HG03565 (cell line): ENCODE results near the gene COL6A1.

Experiments used
- ATAC-seq: cut with Tn5 transposase; IDR thresholded peaks from one replicate; pipeline ENCODE4 v1.9.1; 2021; ENCODE audit warnings: mild to moderate bottlenecking, moderate library complexity; ENCODE audit not compliant: unreplicated experiment

COL6A1 gene

DNA sequence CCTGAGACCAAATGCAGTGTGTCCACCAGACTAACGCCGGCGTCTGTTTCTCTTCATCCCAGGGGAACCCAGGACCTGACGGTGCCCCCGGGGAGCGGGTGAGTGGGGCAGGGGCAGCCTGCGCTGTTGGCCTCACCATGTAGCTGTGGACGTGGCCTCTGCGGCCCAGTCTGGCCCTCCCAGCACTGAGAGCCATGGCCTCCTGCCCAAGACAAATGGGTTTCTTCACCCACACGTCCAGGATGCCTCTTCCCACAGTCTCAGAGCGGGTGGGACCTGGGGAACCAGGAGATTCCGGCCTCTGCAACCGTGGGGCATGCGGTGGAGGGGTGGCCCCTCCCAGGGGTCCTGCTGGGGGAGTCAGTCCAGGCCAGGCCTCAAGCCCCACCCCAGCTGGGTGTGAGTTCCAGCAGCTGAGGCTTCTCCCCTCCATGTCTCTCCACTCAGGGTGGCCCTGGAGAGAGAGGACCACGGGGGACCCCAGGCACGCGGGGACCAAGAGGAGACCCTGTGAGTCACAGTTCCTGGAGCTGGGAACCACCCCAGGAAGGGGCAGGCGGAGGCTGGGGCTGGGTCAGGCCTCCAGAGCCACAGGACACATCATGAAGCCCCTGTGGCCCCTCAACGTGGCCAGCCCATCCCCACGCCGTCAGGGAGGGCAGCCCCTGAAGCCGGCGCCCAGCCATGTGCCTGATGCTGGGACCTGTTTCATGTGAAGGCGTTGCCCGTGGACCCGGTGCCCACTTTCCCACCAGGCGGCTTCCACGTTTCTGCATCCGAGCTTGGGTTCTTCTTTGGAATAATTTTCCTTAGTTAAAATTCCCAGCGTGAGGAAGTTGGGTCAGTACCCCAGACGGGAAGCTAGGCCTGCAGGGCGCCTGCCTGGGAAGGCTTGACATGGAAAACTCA lies 11.0 kb downstream of the COL6A1 start:
- no peak for ATAC-seq

DNA sequence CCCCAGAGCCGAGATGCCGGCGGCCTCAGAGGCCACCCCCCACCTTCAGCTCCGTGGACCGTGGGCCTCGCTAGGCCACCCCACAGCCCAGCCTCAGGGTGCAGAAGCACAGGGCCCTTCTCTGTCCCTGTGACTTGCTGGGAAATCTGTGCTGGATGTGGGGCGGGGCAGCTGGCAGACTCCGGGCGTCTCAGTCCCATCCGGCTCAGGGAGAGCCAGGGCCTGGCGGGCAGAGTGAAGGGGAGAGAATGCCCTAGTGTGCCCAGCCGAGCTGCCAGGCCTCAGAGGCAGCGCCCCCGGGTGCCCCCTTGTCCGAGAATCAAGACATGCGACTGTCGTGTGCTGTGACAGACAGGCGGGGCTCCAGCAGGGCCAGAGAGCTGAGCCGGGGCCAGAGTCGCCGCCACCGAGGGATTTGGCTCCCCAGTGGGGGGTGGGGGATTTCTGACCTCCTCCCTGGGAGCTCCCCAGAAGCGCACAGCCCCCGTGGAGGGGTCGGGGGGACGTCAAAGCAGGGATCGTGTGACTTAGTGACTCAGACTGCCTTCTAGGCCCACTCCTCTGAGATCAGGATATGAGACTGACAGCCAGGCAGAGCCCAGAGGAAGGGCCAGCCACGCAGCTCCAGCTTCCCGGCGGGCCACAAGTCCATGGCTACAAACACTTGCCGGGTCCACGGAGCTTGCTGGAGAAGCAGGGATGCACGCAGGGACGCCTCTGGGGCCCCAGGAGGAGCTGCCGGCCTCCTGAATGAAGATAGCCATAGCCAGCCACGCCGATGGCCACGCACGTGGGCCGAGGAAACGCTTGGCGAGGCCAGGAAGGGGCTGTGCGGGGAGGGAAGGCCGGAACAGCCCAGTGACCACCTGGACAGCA lies 11.9 kb downstream of the COL6A1 start:
- ATAC-seq = no peak

DNA sequence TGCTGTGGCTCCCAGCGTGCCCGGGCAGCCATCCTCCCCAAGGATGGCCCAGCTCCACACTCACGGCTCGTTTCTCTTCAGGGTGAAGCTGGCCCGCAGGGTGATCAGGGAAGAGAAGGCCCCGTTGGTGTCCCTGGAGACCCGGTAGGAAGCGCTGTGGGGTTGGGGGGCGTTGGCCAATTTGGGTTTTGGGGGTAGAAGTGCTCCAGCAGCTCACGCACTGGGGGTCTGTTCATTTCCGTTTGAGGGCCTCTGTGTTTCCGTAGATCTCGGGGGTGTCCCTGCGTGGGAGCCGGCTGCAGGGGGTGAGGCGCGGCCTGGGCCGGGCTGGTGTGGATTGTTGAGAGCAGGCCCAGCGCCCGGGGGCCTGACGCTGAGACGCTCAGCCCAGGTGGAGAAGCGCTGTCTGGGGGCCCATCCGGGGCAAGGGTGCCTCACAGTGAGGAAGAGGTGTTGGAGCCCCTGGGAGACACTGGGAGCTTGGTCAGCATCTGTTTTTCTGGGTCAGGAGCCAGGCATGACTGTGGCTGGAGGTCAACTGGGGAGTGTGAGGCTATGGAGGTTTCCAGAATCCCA lies 12.6 kb downstream of the COL6A1 start:
- ATAC-seq = no peak

DNA sequence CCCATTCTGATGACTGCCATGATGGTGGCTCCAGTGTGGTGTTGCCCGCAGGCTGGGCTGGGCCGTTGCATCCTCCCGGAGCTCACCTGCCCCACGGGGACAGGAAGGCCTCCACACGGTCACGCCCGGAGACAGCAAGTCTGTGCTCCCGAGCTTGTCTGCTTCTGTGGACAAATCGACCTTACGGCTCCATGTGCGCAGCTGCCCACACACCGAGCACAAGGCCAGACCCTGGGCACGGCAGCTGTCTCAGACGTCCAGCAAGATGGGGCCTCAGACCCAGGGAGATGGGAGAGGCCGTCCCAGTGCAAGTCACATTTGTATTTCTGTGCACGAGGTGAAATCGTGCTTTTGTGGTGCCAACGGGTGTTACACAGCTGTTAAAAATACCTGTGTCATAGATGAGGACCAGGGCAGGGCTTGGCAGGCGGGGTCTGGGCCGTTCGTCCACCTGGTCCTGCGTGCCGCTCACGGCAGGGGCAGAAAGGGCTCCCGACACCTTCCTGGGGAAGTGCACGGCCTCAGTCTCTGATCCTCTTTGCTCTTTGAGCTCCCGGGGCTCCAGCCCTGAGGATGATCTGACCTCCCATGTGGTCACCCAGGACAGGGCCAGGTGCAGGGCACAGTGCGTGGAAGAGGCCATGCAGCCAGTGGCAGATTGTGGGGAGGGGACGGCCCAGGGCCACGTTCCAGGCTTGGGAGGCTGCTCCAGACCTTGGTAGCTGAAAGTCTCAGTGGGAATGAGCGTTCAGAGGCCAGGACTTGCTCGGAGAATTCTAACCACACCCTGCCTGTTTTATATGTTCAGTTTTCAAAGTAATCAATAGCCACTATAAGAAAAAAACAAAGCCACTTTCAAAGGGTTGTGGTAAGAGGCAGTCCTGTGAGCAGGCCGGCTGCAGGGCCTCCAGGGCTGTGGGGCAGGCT lies 13.5 kb downstream of the COL6A1 start:
- ATAC-seq = no peak

DNA sequence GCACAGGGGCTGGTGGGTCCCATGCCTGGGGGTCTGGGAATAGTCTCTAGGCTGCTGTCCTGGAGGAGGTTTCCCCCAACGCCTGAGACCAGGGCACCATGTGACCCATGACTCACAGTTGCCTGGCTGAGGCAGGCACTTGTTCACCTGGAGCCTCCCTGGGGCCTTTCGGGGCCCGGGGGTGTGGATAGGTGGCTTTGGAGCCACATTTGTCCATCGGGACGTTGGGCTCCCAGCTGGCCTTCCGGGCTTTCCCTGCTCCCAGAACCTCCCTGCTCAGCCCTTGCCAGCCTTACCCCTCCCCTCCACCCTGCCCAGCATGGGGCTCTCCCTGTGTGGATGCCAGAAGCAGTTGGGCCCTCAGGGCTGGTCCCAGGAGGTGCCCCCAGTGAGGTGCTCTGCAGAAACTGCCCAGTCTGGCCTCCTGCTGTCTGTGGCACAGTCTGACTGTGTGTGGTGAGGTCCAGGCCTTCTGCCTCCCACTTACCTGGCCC lies 14.2 kb downstream of the COL6A1 start:
- no peak for ATAC-seq

DNA sequence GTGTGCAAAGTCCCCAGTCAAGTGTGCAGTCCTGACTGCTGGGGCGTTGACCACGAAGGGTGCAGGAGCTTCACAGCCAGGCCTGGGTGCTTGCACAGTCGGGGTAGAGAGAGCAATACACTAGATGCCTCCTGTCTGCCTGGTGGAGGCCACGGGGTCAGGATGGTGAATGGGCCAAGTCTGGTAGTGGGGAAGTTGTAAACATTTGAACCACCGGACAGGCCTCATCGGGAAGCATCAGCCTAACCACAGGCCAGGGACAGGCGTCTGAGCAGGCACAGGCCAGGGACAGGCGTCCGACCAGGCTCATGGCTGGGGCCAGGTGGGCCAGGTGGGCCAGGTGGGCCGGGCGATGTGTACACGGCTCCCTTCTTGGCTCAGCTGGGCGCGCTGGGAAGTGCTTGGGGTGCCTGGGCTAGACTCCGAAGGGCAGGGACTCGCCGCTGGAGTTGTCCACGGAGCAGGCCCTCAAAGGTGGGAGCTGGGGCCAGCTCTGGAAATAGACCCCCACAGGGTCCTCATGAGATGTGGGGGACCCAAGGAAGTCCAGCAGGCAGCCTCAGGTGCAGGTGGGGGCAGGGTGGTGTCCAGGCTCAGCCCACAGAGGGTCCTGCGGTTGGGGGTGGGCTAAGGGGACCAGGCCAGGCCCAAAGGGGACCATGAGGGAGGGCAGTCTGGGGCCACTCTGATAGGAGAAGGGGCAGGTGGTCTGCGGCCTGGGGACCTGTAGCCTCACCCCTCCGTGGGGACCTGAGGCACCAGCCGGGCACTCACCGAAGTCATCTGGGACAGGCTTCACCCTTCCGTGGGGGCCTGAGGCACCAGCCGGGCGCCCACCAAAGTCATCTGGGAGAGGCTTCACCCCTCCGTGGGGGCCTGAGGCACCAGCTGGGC lies 15.0 kb downstream of the COL6A1 start:
- ATAC-seq = no peak

DNA sequence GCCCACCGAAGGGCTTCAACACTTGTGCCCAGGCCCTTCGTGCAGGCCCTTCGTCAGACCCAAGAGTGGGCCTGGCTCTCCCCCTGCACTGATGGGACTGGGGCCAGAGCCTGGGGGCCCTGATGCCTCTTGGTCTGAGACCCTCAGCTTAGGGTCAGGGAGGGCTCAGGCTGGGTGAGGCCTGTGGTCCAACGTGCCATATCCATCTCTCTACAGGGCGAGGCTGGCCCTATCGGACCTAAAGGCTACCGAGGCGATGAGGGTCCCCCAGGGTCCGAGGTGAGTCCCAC lies 15.6 kb downstream of the COL6A1 start:
- no peak for ATAC-seq

DNA sequence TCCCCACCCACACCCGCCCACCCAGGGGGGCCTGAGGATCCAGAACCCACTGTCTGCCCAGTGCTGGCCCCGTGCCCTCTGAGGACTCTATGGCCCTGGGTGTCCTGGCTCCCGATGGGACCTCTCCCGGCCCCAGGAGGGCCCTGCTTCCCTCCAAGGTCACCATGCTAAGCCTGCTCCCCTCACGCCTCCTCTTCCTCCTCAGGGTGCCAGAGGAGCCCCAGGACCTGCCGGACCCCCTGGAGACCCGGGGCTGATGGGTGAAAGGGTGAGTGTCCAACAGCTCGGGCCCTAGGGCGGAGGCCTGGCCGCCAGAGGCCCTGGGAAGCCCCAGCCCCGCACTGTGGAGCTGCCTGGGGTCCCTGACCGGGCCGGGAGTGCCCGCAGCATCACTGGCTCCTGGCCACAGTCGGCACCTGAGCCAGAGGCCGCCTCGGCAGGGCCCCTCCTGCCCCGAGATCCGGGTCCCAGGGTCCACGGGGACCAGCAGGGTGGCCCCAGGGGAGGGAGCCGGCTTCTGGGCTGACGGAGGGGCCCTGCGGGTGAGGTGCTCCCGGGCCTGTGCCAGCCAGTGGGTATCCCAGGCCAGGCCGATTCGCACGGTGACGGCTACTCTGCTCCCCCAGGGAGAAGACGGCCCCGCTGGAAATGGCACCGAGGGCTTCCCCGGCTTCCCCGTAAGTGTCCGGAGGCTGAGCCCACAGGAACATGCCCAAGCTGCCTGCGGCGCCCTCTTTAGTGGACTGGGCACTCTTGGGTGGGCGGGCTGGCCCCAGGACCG lies 16.1 kb downstream of the COL6A1 start:
- no peak for ATAC-seq

DNA sequence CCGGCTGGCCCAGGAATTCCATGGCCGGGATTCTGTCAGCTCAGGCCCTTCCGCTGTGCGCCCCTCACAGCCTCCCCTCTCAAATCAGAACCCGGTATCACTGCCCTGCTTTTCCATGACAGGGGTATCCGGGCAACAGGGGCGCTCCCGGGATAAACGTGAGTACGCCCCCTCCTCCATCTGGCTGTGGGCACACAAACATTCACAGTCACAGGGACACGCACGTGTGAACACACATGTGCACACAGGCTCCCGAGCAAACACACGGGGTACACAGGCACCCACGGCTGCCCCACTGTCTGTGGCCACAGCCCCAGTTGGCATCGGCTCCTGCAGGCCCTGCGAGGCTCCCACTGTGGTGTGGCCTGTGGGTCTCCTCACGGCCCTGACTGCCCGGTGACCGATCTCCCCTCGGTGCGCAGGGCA lies 16.7 kb downstream of the COL6A1 start:
- no peak for ATAC-seq

DNA sequence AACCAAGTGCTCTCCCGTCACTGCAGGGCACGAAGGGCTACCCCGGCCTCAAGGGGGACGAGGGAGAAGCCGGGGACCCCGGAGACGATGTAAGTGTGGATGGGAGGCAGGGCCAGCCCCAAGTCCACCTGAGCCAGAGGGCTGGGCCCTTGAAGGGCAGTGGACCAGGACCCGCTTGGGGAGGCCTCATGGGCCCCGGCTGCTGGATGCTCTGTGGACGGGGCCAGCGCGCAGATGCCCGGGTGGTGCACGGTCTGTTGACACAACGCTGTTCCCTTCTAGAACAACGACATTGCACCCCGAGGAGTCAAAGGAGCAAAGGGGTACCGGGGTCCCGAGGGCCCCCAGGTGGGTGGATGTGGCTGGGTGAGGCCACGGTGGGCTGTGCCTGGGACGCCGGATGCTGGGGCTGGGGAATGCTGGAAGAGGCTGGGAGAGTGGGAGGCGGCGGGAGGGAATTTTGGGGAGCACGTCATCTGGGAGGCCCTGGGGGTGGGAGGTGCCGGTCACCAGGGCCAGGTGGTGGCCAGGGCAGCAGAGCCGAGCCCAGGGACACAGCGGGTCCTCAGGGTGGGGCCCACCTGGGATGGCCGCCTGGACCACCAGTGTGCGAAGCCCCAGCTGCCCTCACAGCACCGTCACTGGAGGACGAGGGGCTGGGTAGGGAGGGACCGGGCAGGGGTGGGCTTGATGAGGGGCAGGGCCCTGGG lies 17.5 kb downstream of the COL6A1 start:
- no peak for ATAC-seq

DNA sequence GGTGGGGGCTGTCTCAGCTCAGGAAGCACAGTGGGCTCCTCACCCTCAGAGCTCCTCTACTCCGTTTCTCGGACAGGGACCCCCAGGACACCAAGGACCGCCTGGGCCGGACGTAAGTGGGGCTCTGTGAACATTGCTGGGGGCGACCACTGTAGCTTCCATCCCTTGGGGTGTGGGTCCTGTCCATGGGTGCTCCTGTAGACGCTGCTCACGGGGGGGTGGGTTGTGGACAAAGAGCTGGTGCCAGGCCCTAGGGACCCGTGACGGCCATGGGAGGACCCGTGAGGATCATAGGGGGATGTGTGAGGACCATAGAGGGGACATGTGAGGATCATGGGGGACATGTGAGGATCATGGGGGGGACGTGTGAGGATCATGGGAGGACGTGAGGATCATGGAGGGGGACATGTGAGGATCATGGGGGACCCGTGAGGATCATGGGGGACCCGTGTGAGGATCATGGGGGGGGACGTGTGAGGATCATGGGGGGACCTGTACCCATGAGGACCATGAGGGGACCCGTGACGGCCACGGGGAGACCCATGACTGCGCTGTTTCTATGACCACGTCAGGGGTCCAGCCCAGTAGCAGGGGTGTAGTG lies 18.1 kb downstream of the COL6A1 start:
- ATAC-seq = no peak

DNA sequence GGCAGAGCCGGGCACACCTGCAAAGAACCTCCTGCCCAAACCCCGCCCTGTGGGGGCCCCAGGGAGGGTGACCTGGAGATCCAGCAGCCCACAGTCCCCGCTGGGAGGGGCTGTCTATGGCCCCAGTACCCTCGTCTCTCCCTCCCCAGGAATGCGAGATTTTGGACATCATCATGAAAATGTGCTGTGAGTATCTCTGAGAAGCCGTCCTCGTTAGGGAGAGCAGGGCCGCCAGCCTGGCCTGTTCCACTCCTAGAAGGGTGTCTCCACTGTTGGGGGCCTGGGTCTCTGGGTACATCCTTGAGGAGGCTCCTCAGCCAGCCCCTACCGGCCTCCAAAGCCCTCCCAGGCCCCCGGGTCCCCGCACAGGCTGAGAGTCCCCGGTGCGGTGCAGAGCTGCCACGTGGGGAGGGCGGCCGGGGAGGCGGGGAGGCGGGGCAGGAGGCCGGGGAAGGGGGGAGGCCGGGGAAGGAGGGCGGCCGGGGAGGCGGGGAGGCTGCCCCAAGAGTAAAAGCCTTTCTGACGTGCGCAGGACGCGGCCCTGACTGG lies 18.7 kb downstream of the COL6A1 start:
- no peak for ATAC-seq

DNA sequence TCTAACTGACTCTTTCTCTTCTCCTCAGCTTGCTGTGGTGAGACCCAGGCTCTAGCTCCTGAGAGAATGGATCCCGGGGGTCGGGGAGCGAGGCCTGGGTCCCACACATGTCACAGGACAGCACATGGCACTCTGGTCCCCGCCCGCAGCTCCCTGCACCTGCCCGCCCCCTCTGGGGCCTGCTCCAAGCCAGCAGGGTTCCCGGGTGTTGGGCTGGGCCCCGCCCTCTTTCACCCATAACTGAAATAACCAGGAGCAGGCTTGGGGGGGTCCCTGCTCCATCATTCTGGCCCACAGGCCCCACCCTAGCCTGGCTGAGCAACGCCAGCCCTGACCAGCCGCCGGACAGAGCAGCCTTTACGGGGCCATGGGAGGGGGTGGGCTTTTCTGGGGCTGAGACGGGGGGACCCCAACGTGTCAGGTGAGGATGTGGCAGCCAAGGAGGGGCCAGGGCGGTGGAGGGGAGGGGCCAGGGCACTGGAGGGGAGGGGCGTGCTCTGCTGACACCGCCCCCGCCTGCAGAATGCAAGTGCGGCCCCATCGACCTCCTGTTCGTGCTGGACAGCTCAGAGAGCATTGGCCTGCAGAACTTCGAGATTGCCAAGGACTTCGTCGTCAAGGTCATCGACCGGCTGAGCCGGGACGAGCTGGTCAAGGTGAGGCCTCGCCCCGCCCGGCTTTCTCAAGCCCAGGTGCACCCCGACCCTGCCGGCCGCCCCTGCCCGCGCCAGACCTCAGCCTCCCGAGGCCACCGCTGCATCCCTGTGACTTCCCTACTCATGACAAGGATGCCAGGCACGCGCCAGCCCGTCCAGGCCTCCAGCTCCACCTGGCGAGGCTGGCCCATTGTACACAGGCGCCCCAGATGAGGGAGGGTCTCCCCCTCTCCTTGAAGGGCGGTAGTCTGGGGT lies 19.4 kb downstream of the COL6A1 start:
- no peak for ATAC-seq

DNA sequence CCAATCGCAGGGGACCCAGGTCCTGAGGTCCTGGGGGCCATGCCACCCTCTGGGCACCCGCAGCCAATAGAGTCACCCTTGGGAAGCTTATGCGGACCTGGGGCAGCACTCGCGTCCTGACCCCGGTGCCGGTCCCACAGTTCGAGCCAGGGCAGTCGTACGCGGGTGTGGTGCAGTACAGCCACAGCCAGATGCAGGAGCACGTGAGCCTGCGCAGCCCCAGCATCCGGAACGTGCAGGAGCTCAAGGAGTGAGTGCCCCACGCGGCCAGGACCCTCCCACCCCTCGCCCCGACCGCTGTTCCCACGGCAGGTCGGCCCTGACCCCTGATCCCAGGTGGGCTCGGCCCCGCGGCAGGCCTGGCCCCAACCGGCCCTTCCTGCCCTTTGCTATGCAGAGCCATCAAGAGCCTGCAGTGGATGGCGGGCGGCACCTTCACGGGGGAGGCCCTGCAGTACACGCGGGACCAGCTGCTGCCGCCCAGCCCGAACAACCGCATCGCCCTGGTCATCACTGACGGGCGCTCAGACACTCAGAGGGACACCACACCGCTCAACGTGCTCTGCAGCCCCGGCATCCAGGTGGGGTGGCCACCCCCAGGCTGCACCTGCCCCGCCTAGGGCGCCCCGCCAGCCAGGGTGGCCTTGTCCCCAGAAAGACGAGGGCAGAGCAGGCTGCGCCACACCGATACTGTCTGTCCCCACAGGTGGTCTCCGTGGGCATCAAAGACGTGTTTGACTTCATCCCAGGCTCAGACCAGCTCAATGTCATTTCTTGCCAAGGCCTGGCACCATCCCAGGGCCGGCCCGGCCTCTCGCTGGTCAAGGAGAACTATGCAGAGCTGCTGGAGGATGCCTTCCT lies 20.5 kb downstream of the COL6A1 start:
- ATAC-seq = no peak

DNA sequence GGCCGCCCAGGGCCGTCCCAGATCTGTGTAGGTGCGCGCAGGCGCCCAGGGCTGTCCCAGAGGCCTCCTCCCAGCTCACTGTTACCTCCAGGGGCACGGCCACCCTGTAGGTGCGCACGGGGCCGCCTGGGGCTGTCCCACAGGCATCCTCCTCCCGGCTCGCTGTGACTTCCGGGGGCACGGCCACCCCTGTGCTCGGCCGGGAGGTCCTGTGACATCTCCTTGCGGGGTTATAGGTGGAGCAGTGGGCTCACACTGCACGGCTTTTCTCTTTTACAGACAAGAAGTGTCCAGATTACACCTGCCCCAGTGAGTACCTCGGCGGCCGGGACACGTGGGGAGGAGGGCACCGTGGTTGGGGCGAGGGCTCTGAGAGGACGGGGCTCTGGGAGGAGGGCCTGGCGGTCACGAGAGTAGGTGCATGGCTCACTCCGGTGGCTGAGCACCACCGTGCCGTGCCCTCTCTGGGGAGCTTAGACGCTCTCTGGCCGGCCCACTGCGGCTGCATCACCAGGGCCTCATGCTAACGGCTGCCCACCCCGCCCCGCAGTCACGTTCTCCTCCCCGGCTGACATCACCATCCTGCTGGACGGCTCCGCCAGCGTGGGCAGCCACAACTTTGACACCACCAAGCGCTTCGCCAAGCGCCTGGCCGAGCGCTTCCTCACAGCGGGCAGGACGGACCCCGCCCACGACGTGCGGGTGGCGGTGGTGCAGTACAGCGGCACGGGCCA lies 21.4 kb downstream of the COL6A1 start:
- ATAC-seq = no peak
